Neural progenitor cell (in vitro differentiated cells): ENCODE results near the gene OIP5.

Experiments
- CTCF ChIP-seq: fragments of 200-600 bp; sonication (generic); IDR thresholded peaks from 2 replicates; pipeline ENCODE4 v1.5.1; 2017; ENCODE audit warnings: antibody characterized with exemption, mild to moderate bottlenecking
- EZH2 ChIP-seq: fragments of 200-600 bp; sonication (generic); IDR thresholded peaks from 2 replicates; pipeline ENCODE4 v1.6.1; 2017; ENCODE audit warnings: antibody characterized with exemption, mild to moderate bottlenecking, moderate library complexity

- no peak for TF ChIP-seq CTCF
- no peak for TF ChIP-seq EZH2
Observed at GRCh38 chr15:41291065-41291631, 41.2 kb downstream of the OIP5 start.
